Kidney epithelial cell (primary cell): Measurements from ENCODE around the gene KCNQ1. TPM values are rescaled to one million over a fixed set of nuclear protein-coding genes. Genes with fewer than 3 reads are reported as not detected.

Experiments
- DNase-seq: peaks from one replicate; pipeline ENCODE4 v3.0.0-alpha.2; 2010; ENCODE audit warnings: low read depth
- H3K27me3 ChIP-seq: 2 replicates; pipeline ENCODE4 v1.6.0; 2011; ENCODE audit warnings: low read length; ENCODE audit not compliant: control insufficient read depth, insufficient read depth
- H3K36me3 ChIP-seq: 2 replicates; pipeline ENCODE4 v1.5.1; 2011; ENCODE audit warnings: low read length; ENCODE audit not compliant: control insufficient read depth, insufficient read depth
- H3K4me3 ChIP-seq: 2 replicates; pipeline ENCODE4 v1.5.1; 2011; ENCODE audit warnings: low read depth, mild to moderate bottlenecking, control low read depth, low read length
- CTCF ChIP-seq: IDR thresholded peaks from 2 replicates; pipeline ENCODE4 v1.5.1; 2011; ENCODE audit warnings: mild to moderate bottlenecking, moderate library complexity, low read length, control low read depth, inconsistent platforms; ENCODE audit not compliant: insufficient read depth, poor library complexity, severe bottlenecking
- total RNA-seq: library from RNA; depleted of rRNA; stranded (reverse); fragments of >200 nt; gene quantifications from 2 replicates; pipeline ENCODE4 v1.2.3, GENCODE V29; 2015

Gene KCNQ1
- total RNA-seq, 1 donor from 2014 or later: 2.3 TPM

- TF ChIP-seq CTCF: no peak
- peaks cover 11% of the 10 kb centered on the region for H3K27me3 ChIP-seq
- H3K36me3 ChIP-seq: no peaks in the 10 kb centered on the region
- no peak overlapping the region for H3K4me3 ChIP-seq
- no peak for DNase-seq
Measured at GRCh38 chr11:2728663-2729332, 284.0 kb downstream of the KCNQ1 start.

DNA sequence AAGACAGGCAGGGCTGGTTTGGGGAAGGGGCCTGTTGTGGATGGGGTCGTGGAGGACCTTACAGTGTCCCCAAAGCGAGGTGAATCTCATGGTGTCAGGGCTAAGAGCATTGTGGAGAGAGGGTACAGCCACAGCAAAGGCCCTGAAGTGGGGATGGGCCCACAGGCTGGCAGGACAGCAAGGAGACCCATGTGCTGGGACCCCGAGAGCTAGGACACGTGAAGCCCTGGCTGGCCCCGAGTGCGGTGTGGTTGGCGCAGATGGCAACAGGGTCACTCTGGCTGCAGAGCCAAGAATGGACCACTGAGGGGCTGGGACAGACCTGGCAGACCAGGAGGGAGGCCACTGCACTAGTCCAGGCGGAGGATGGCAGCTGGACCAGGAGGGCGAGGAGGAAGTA is 285.0 kb downstream of the KCNQ1 start:
- Histone ChIP-seq H3K4me3 (no peak overlapping the region), H3K27me3 (peaks cover 4% of the 10 kb centered on the region), H3K36me3 (no peaks in the 10 kb centered on the region)
- no peak for DNase-seq
- TF ChIP-seq CTCF: no peak

DNA sequence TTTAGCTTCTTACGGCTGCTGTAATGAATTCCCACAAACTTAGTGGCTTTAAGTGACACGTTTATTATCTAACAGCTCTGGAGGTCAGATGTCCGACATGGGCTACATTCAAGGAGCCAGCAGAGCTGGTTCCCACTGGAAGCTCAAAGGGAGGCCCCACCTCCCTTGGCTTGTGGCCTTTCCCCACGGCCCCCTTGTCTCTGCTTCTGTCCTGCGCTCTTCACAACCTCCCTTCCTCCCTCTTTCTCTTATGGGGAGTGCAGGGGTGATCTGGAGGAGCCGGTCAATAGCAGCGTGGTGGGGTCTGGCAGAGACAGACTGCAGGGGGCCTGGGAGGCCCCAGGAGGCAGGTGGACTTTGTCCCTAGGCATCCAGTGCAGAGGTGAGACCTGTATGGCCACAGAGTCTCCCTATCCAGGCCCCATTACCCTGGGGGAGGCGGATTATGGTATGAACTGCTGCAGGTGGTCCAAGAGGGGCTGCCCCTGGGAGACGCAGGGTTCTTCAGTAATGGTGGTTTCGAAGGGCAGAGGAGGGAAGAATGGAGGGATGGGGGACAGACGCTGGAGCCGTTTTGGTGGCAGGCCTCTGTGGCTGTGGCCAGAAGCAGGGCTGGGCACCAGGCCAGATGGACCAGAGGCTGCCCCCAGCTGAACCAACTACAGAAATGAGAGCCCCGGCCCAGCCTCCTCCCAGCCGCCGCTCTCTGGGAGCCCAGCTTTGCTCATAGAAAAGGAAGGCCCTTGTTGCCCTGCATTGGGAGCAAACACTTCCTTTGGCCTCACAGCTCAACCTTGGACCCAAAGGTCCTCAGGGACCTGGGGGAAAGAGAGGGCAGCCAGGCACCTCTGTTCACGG is 285.7 kb downstream of the KCNQ1 start:
- H3K4me3 ChIP-seq: no peak overlapping the region
- DNase-seq: no peak
- no peak for TF ChIP-seq CTCF
- H3K36me3 ChIP-seq: no peaks in the 10 kb centered on the region
- H3K27me3 ChIP-seq: peaks cover under 1% of the 10 kb centered on the region

DNA sequence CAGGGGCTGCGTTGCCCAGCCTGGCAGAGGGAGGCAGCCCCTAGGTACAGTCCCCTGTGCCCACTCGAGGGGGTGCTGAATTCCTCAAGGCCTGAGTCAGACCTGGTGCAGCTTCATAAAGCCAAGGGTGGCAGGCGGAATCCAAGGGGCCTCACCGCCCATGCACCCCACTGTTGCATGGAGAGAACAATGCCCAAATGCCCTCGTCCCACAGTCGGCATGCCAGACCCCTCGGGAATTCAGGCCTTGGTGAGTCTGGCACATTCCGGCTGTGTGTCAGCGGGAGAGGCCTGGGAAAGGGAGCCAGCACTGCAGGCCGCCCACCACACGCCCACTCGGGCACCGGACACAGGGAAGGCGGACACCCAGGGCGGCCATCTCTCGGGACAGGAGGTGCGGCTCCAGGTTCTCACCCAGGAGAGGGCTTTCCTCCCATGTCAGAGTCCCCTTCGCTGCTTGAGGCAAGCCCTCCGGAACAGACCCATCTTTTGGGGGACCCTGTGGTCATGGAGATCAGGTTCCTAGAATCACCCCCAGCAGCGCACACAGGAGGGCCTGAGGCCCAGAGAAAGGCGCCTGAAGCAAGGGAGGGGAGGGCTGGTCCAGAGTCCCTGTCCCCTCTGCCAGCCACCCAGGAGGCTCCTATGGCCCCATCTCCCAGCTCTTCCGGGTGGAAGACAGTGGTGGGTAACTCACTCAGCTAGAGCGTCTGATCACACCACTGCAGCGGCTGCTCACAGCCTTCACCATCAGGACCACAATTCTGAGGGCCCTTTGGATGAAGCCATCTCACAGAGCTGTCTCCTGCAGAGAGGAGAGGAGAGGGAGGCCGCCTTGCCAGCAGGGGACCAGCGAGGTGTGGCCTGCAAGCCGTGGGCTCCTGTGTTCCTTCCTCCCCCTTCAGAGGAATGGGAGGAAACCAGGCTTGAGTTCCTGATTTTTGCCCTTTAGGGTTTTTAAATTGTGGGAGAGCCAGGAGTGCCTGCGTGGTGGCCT is 286.6 kb downstream of the KCNQ1 start:
- no peak overlapping the region for H3K4me3 ChIP-seq
- DNase-seq: no peak
- TF ChIP-seq CTCF: no peak
- H3K27me3 ChIP-seq: no peaks in the 10 kb centered on the region
- no peaks in the 10 kb centered on the region for H3K36me3 ChIP-seq

DNA sequence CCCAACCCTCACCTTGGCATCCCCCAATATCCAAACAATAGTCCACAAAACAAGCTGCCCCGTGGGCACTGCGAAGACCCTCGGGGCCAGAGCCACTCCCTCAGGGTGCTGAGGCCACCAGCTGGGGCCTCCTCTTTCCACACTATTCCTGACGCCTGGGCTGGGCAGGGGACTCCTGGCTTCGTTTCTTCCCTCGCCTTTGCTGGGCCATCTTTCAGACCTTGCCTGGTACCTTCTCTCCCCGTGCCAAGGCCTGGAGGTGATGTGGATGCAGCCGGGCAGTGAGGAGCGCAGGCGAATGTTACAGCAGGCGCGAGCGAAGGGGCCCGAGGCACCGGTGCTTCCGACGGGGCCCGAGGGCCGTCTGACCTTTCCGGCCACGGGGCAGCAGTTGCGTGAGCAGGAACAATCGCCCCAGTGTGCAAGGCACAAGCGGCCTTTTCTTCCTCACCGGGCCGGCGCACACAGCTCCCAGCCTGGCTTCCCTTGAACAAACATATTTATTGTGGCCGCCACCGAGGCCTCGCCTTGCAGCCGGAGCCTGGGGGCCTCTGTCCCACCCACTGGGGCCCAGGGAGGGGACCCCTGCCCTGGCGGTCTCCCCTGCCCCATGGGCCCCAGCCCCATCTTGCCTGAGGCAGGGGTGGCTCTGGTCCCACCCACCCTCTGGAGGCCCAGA is 287.6 kb downstream of the KCNQ1 start:
- no peak for DNase-seq
- TF ChIP-seq CTCF: no peak
- Histone ChIP-seq H3K27me3 (no peaks in the 10 kb centered on the region), H3K36me3 (no peaks in the 10 kb centered on the region), H3K4me3 (no peak overlapping the region)
